GM21526 (cell line): ENCODE measurements around the gene TRUB2.

Source experiments
- ATAC-seq: cut with Tn5 transposase; IDR thresholded peaks from one replicate; pipeline ENCODE4 v1.9.1; 2021; ENCODE audit warnings: moderate library complexity; ENCODE audit not compliant: unreplicated experiment, low FRiP score

TRUB2 gene

GRCh38 chr9:128322404-128323211, at the start of gene TRUB2, which contains the start of gene COQ4:
TSS of gene TRUB2 (minus strand) at chr9:128322447. CDS start at chr9:128322408, 39 bp downstream.
TSS of gene COQ4 (plus strand) at chr9:128322839. CDS start at chr9:128322859, 20 bp downstream.
- ATAC-seq = peak; percentile 80

- ATAC-seq = no peak
Measured at GRCh38 chr9:128371630-128372117, 49.4 kb upstream of the TRUB2 start.

GRCh38 chr9:128370752-128371629, 48.7 kb upstream of the TRUB2 start, which contains the start of gene URM1:
TSS of gene URM1 (plus strand) at chr9:128371374. CDS start at chr9:128371381, 7 bp downstream.
- ATAC-seq = peak; percentile 77

- ATAC-seq = no peak
Measured at GRCh38 chr9:128370367-128370751, 48.1 kb upstream of the TRUB2 start.

GRCh38 chr9:128369024-128369706, 46.9 kb upstream of the TRUB2 start:
- no peak for ATAC-seq

- ATAC-seq = no peak
Measured at GRCh38 chr9:128365525-128365924, 43.3 kb upstream of the TRUB2 start.

GRCh38 chr9:128362774-128363173, 40.5 kb upstream of the TRUB2 start:
- ATAC-seq = no peak

- ATAC-seq = no peak
Measured at GRCh38 chr9:128361986-128362646, 39.9 kb upstream of the TRUB2 start.

- ATAC-seq = no peak
Measured at GRCh38 chr9:128361296-128361985, 39.2 kb upstream of the TRUB2 start.

- ATAC-seq = no peak
Measured at GRCh38 chr9:128360826-128361225, 38.6 kb upstream of the TRUB2 start.

- no peak for ATAC-seq
Measured at GRCh38 chr9:128358861-128359260, 36.6 kb upstream of the TRUB2 start.

GRCh38 chr9:128358090-128358489, 35.8 kb upstream of the TRUB2 start:
- no peak for ATAC-seq

GRCh38 chr9:128355451-128355850, 33.2 kb upstream of the TRUB2 start:
- ATAC-seq = no peak

GRCh38 chr9:128349772-128350171, 27.5 kb upstream of the TRUB2 start:
- ATAC-seq = no peak

GRCh38 chr9:128349125-128349524, 26.9 kb upstream of the TRUB2 start:
- no peak for ATAC-seq

GRCh38 chr9:128344931-128345605, 22.8 kb upstream of the TRUB2 start:
- no peak for ATAC-seq

- no peak for ATAC-seq
Measured at GRCh38 chr9:128343855-128344254, 21.6 kb upstream of the TRUB2 start.

GRCh38 chr9:128342971-128343680, 20.9 kb upstream of the TRUB2 start:
- ATAC-seq = no peak
